ENCODE measurements around the gene NMBR.
"Not testable (repeated sequence)": the region's sequence is repeated elsewhere in the genome, so short reads cannot be mapped to it uniquely, and the experiment has no call there.

NMBR gene

GRCh38 chr6:142058551-142059290 lies 88.2 kb downstream of the NMBR start:
- no peak for DNase-seq (ENCODE audit: low spot score)

DNA sequence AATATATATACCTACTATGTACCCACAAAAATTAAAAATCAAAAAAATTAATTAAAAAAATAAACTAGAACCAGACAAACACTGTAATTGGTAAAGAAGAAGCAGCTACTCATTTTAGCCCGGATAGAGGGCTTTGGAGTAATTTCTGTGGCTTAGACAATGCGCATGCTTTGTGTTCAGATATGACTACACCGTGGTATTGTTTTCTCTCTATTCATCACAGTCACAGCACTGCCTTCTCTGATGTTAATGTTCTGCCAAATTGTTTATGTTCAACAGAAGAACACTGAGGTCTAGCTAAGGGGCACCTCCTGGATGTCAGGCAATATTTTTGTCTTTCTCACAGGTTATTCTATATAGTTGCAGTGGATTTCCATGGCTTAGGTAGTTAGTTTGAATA lies 91.7 kb downstream of the NMBR start:
- no peak for DNase-seq (ENCODE audit: low spot score)

- DNase-seq (ENCODE audit: low spot score), result no peak
These were observed 95.5 kb downstream of the NMBR start for GRCh38 chr6:142051404-142051803.

DNA sequence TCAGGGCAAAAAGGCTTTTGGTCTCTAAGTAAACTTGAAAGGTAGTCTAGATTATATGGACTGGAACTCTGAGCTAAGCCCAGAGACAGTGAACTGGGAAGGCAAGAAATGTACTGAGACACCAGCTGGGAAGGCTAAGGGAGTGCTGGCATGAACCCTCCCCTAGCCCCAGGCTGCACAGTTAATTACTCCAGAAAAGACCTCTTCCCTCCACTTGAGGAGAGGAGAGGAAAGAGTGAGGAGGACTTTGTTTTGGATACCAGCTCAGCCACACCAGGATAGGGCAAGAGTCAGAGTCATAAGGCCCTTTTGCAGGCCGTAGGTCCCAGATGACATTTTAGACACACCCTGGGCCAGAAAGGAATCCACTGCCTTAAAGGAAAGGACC lies 98.3 kb downstream of the NMBR start:
- no peak for DNase-seq (ENCODE audit: low spot score)

- no peak for DNase-seq (ENCODE audit: low spot score)
These were observed 98.9 kb downstream of the NMBR start for GRCh38 chr6:142047934-142048592.

GRCh38 chr6:142045380-142046278 lies 101.3 kb downstream of the NMBR start:
- no peak for DNase-seq (ENCODE audit: low spot score)

DNA sequence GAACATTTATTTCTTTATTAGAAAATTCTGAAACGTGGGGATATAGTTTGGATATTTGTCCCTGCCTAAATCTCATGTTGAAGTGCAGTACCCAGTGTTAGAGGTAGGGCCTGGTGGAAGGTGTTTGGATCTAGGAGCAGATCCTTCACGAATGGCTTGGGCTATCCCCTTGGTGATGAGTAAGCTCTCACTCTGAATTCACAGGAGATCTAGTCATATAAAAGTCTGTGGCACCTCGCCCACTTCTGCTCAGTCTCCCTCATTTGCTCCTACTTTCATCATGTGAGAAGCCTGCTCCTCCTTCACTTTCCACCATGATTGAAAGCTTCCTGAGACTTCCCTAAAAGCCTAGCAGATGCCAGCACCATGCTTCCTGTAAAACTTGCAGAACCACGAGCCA lies 111.0 kb downstream of the NMBR start:
- DNase-seq (ENCODE audit: low spot score), result no peak

GRCh38 chr6:142031035-142031434 lies 115.9 kb downstream of the NMBR start:
- no peak for DNase-seq (ENCODE audit: low spot score)

DNA sequence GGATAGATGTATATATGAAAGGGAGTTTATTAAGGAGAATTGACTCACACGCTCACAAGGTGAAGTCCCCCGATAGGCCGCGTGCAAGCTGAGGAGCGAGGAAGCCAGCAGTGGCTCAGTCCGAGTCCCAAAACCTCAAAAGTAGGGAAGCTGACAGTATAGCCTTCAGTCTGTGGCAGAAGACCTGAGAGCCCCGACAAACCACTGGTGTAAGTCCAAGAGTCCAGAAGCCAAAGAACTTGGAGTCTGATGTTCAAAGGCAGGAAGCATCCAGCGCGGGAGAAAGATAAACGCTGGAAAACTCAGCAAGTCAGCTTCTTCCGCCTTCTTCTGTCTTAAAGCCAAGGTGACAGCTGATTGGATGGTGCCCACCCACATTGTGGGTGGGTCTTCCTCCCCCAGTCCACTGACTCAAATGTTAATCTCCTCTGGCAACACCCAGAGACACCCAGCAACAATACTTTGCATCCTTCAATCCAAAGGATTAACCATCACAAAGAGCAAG lies 116.8 kb downstream of the NMBR start:
- no peak for DNase-seq (ENCODE audit: low spot score)

DNA sequence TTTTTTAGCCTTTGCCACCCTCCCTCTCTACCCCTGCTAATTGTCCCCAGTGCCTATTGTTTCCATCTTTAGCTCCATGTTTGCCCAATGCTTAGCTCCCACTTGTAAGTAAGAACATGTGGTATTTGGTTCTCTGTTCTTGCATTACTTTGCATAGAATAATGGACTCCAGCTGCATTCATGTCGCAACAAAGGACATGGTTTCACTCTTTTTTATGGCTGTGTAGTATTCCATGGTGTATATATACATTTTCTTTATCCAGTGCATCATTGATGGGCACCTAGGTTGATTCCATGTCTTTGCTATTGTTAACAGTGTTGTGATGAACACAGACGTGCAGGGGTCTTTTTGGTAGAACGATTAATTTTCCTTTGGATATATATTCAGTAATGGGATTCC lies 118.4 kb downstream of the NMBR start:
- DNase-seq (ENCODE audit: low spot score), result no peak

- not testable (repeated sequence) for DNase-seq (ENCODE audit: low spot score)
These were observed 119.1 kb downstream of the NMBR start for GRCh38 chr6:142027804-142028203.

GRCh38 chr6:142027074-142027473 lies 119.8 kb downstream of the NMBR start:
- no peak for DNase-seq (ENCODE audit: low spot score)

DNA sequence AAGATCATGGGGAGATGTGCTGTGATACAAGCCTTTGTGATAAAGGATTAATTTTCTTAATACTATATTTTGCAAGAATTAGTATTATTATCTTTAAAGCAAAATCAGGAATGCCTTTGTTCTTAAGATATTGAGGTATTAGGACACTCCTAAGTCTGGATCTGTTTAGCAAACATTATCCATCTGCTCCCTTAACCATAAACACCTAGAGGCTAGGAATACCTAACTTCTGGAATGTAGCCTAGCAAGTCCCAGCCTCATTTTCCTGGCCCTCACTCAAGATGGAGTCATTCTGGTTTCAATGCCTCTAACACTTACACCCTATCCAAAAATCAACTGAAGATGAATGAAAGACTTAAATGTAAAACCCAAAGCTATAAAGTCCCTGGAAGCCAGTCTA lies 120.5 kb downstream of the NMBR start:
- no peak for DNase-seq (ENCODE audit: low spot score)

All from cerebellar cortex (tissue), 1 donor.